NCI-H510A treated with DMSO at 0.1 percent for 48 hours (cell line): Measurements from ENCODE around the gene BCAS3.
A peak's percentile ranks its signal among the peaks of the same experiment; 100 is the strongest.

Experiments
- DNase-seq: peaks from one replicate; lab custom pipeline; 2025; lab: John Stamatoyannopoulos, UW

BCAS3 gene

GRCh38 chr17:61199431-61200338 lies 522.0 kb downstream of the BCAS3 start:
- no peak for DNase-seq

GRCh38 chr17:61200339-61200715 lies 522.7 kb downstream of the BCAS3 start:
- no peak for DNase-seq

GRCh38 chr17:61201211-61201610 lies 523.6 kb downstream of the BCAS3 start:
- DNase-seq, result no peak

GRCh38 chr17:61202564-61202963 lies 524.9 kb downstream of the BCAS3 start:
- no peak for DNase-seq

GRCh38 chr17:61203671-61204131 lies 526.0 kb downstream of the BCAS3 start:
- DNase-seq, result no peak

GRCh38 chr17:61204456-61204855 lies 526.8 kb downstream of the BCAS3 start:
- DNase-seq, result no peak

- DNase-seq, result no peak
Observed at GRCh38 chr17:61205401-61205800, 527.8 kb downstream of the BCAS3 start.

- DNase-seq, result no peak
Observed at GRCh38 chr17:61205931-61206330, 528.3 kb downstream of the BCAS3 start.

- DNase-seq, result no peak
Observed at GRCh38 chr17:61206922-61207321, 529.3 kb downstream of the BCAS3 start.

GRCh38 chr17:61208301-61209105 lies 530.9 kb downstream of the BCAS3 start:
- peak; percentile 59 for DNase-seq

- DNase-seq, result no peak
Observed at GRCh38 chr17:61209106-61209439, 531.4 kb downstream of the BCAS3 start.

- peak; percentile 14 for DNase-seq
Observed at GRCh38 chr17:61209525-61209924, 531.9 kb downstream of the BCAS3 start.

- DNase-seq, result no peak
Observed at GRCh38 chr17:61211236-61211635, 533.6 kb downstream of the BCAS3 start.

- no peak for DNase-seq
Observed at GRCh38 chr17:61212655-61213054, 535.0 kb downstream of the BCAS3 start.

GRCh38 chr17:61214753-61215152 lies 537.1 kb downstream of the BCAS3 start:
- DNase-seq, result no peak

GRCh38 chr17:61216066-61216465 lies 538.4 kb downstream of the BCAS3 start:
- no peak for DNase-seq

GRCh38 chr17:61217878-61218437 lies 540.3 kb downstream of the BCAS3 start:
- no peak for DNase-seq

- no peak for DNase-seq
Observed at GRCh38 chr17:61218438-61218837, 540.8 kb downstream of the BCAS3 start.

- no peak for DNase-seq
Observed at GRCh38 chr17:61219460-61219859, 541.8 kb downstream of the BCAS3 start.

GRCh38 chr17:61221181-61221580 lies 543.5 kb downstream of the BCAS3 start:
- DNase-seq, result no peak

GRCh38 chr17:61221597-61222471 lies 544.2 kb downstream of the BCAS3 start:
- no peak for DNase-seq

GRCh38 chr17:61223725-61224124 lies 546.1 kb downstream of the BCAS3 start:
- DNase-seq, result no peak
